ENCODE data around the gene FRYL. TPM values are rescaled to one million over a fixed set of nuclear protein-coding genes. Genes with fewer than 3 reads are reported as not detected.

The FRYL gene
- total RNA-seq, 1 donor from 2014 or later = 50.0 TPM

- Mint-ChIP-seq H3K4me3 (no peak overlapping the region), H3K27me3 (no peaks in the 10 kb centered on the region), H3K9me3 (no peaks in the 10 kb centered on the region), H3K4me1 (ENCODE audit: unreplicated experiment) (peaks cover 9% of the 10 kb centered on the region), H3K27ac (no peak overlapping the region), H3K36me3 (peaks cover 17% of the 10 kb centered on the region)
- no peak for DNase-seq (ENCODE audit: extremely low spot score, unreplicated experiment)
- TF ChIP-seq CTCF (conservative IDR thresholded peaks at IDR 0.05) = no peak
These were observed 275.7 kb downstream of the FRYL start for GRCh38 chr4:48504352-48504751.

- Mint-ChIP-seq H3K4me3 (no peak overlapping the region), H3K36me3 (peaks cover 18% of the 10 kb centered on the region), H3K27ac (no peak overlapping the region), H3K4me1 (ENCODE audit: unreplicated experiment) (peaks cover 9% of the 10 kb centered on the region), H3K9me3 (no peaks in the 10 kb centered on the region), H3K27me3 (no peaks in the 10 kb centered on the region)
- TF ChIP-seq CTCF (conservative IDR thresholded peaks at IDR 0.05) = no peak
- no peak for DNase-seq (ENCODE audit: extremely low spot score, unreplicated experiment)
These were observed 276.1 kb downstream of the FRYL start for GRCh38 chr4:48504026-48504330.

- H3K27ac Mint-ChIP-seq = no peak overlapping the region
- no peak for TF ChIP-seq CTCF (conservative IDR thresholded peaks at IDR 0.05)
- no peak overlapping the region for H3K4me3 Mint-ChIP-seq
- no peaks in the 10 kb centered on the region for H3K27me3 Mint-ChIP-seq
- DNase-seq (ENCODE audit: extremely low spot score, unreplicated experiment) = no peak
- H3K9me3 Mint-ChIP-seq = no peaks in the 10 kb centered on the region
- H3K36me3 Mint-ChIP-seq = peaks cover 17% of the 10 kb centered on the region
- H3K4me1 Mint-ChIP-seq (ENCODE audit: unreplicated experiment) = peaks cover 7% of the 10 kb centered on the region
These were observed 276.6 kb downstream of the FRYL start for GRCh38 chr4:48503233-48504025.

- DNase-seq (ENCODE audit: extremely low spot score, unreplicated experiment) = no peak
- Mint-ChIP-seq H3K27me3 (no peaks in the 10 kb centered on the region), H3K4me3 (no peak overlapping the region), H3K27ac (no peak overlapping the region), H3K4me1 (ENCODE audit: unreplicated experiment) (no peaks in the 10 kb centered on the region), H3K9me3 (no peaks in the 10 kb centered on the region), H3K36me3 (peaks cover 21% of the 10 kb centered on the region)
- TF ChIP-seq CTCF (conservative IDR thresholded peaks at IDR 0.05) = no peak
These were observed 280.5 kb downstream of the FRYL start for GRCh38 chr4:48499551-48500066.

GRCh38 chr4:48498895-48499294 is 281.2 kb downstream of the FRYL start:
- DNase-seq (ENCODE audit: extremely low spot score, unreplicated experiment) = no peak
- peaks cover 3% of the 10 kb centered on the region for H3K27me3 Mint-ChIP-seq
- H3K36me3 Mint-ChIP-seq = peaks cover 21% of the 10 kb centered on the region
- no peak overlapping the region for H3K4me3 Mint-ChIP-seq
- H3K27ac Mint-ChIP-seq = no peak overlapping the region
- no peaks in the 10 kb centered on the region for H3K9me3 Mint-ChIP-seq
- no peak for TF ChIP-seq CTCF (conservative IDR thresholded peaks at IDR 0.05)
- no peaks in the 10 kb centered on the region for H3K4me1 Mint-ChIP-seq (ENCODE audit: unreplicated experiment)
